Upper lobe of left lung (tissue), 4 donors: Measurements from ENCODE around the gene RPGR.

Source experiments
- CTCF ChIP-seq, 6 experiments: fragments of 450-650 bp in 4 of 6; fragments of 200-600 bp in 2 of 6; sonication (generic) in 2 of 6; IDR thresholded peaks; one replicate each; pipeline ENCODE4 v1.5.1; 2016 to 2019; ENCODE audit warnings: antibody characterized with exemption in 6 of 6
- EP300 ChIP-seq, 4 donors: sonication (generic); formaldehyde crosslinking; IDR thresholded peaks; one replicate each; pipeline ENCODE4 v1.5.1; 2017; ENCODE audit warnings: antibody characterized with exemption in 4 of 4, control low read depth in 2 of 4

- no peak for TF ChIP-seq CTCF (IDR thresholded peaks at IDR 0.05)
- TF ChIP-seq EP300 (IDR thresholded peaks at IDR 0.05) = no peak
Measured at GRCh38 chrX:38311743-38312142, 15.6 kb downstream of the RPGR start.
